Prostate gland (tissue), 2 donors: ENCODE data around the gene KRT6B. TPM values are rescaled to one million over a fixed set of nuclear protein-coding genes. Genes with fewer than 3 reads are reported as not detected.
A peak's percentile ranks its signal among the peaks of the same experiment; 100 is the strongest.
"Not testable (repeated sequence)": the region's sequence is repeated elsewhere in the genome, so short reads cannot be mapped to it uniquely, and the experiment has no call there.

Source experiments
- DNase-seq: peaks from one replicate; pipeline ENCODE4 v3.0.0-alpha.2; 2019; ENCODE audit warnings: low spot score
- H3K27ac ChIP-seq, 2 donors: fragments of 200-600 bp; sonication (generic); 2 replicates each; pipeline ENCODE4 v1.5.1; 2017 to 2019
- H3K27me3 ChIP-seq: fragments of 200-600 bp; sonication (generic); replicated peaks from 2 replicates; pipeline ENCODE4 v1.5.1; 2019; ENCODE audit not compliant: insufficient read depth
- H3K36me3 ChIP-seq, 2 donors: fragments of 200-600 bp; sonication (generic); 1 replicate in 1 of 2; 2 replicates in 1 of 2; pipeline versions ENCODE4 v1.5.1 to v1.8.1; 2017 to 2019
- H3K4me1 ChIP-seq: fragments of 200-600 bp; sonication (generic); replicated peaks from 2 replicates; pipeline ENCODE4 v1.5.1; 2019
- H3K4me3 ChIP-seq, 2 donors: fragments of 200-600 bp; sonication (generic); 2 replicates each; pipeline ENCODE4 v1.5.1; 2017 to 2019
- H3K9me3 ChIP-seq: fragments of 200-600 bp; sonication (generic); 2 replicates; pipeline ENCODE4 v1.5.1; 2017
- POLR2A ChIP-seq: fragments of 450-650 bp; IDR thresholded peaks from one replicate; pipeline ENCODE4 v1.6.1; 2016; ENCODE audit warnings: antibody characterized with exemption, mild to moderate bottlenecking
- POLR2AphosphoS5 ChIP-seq: sonication (generic); formaldehyde crosslinking; IDR thresholded peaks from one replicate; pipeline ENCODE4 v1.6.1; 2017; ENCODE audit warnings: antibody characterized with exemption
- WGBS: methylation state at CpG from one replicate; pipeline ENCODE4 v1.1.5; 2018; 5-methylcytosine and 5-hydroxymethylcytosine counted together
- intact Hi-C: fragments of 100-400 bp; cut with DNase I; formaldehyde crosslinking; loops from one replicate; pipeline ENCODE4 v1.14.2; 2022
- total RNA-seq, 2 donors: library from RNA; depleted of rRNA; stranded (reverse); fragments of >200 nt; gene quantifications; one replicate each; pipeline ENCODE4 v1.1.0, GENCODE V29; 2016
- TF ChIP-seq, protein P1 (sequence below), 4 experiments: fragments of 200-600 bp in 2 of 4; fragments of 450-650 bp in 2 of 4; sonication (generic) in 2 of 4; IDR thresholded peaks; 1 replicate in 3 of 4; 2 replicates in 1 of 4; pipeline ENCODE4 v1.5.1; 2016 to 2019; ENCODE audit warnings: antibody characterized with exemption in 4 of 4, mild to moderate bottlenecking in 2 of 4, moderate library complexity in 2 of 4

Gene KRT6B
- total RNA-seq, 2 donors from 2014 or later, result 0.40 to 0.87 TPM

DNA sequence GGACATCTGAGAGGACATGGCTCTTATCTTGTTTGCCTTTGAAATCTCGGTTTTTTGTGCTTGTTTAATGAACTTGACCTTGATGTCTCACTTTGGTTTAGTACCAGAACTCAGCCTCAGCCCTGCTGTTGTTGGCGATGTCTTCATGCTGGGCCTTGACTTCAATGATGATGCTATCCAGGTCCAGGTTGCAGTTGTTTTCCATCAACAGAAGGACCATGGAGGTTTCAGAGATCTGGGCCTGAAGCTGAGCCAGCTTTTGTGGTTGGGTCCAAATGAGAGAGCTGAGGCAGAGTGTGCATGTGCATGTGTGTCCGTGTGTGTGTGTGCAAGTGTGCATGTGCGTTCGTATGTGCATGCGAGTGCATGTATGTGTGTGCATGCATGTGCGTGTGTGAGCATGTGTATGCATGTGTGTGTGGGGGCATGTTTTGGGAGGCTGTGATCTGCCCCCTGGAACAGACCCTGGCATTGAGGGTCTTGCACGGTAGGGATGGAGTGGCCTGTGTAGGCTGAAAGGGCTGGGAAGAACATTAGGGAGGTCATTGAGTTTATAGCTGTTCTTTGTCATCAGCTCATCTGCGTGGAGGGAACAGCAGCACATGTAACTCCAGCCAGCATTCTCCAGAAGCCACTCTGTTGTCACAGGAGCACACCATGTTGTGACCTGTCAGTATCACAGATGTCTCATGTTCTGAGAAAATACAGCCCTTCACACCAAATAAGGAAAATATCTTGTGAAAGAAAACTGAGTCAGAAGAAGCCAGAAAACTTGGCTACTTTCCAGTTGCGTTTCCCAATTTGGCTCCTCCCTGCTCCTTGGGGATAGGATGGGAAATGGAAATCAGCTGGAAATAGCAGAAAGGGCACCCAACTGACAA lies 35.8 kb downstream of the KRT6B start:
- TF ChIP-seq POLR2AphosphoS5 (peak; percentile 22), POLR2A (no peak)
- no peak overlapping the region for H3K27ac ChIP-seq
- DNase-seq, result no peak

DNA sequence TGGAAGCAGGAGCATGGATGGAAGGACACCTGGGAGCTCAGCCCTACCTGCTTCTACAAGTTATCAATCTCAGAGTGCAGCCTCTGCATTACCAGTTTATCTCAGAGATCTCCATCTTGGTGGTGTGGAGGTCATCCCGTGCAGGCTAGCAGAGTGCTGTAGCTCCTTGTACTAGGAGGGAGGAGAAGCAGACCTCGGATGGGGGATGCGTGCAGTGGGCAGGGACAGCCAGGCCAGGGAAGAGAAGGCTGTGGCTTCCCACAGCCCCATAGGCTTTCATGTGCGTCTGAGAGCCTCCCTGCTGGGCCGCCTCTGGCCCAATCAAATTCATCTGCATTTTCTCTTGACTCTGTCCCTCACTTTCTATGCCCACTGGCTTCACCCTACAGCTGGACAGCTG lies 37.0 kb downstream of the KRT6B start:
- Histone ChIP-seq H3K9me3 (no peaks in the 10 kb centered on the region), H3K4me3 (no peak overlapping the region), H3K36me3 (no peaks in the 10 kb centered on the region), H3K27ac (no peak overlapping the region), H3K27me3 (no peaks in the 10 kb centered on the region), H3K4me1 (no peaks in the 10 kb centered on the region)
- intact Hi-C loops, result no loop called here
- no peak for DNase-seq
- 94% methylated on average over 5 of the region's 5 CpGs for WGBS
- TF ChIP-seq, protein P1, sequence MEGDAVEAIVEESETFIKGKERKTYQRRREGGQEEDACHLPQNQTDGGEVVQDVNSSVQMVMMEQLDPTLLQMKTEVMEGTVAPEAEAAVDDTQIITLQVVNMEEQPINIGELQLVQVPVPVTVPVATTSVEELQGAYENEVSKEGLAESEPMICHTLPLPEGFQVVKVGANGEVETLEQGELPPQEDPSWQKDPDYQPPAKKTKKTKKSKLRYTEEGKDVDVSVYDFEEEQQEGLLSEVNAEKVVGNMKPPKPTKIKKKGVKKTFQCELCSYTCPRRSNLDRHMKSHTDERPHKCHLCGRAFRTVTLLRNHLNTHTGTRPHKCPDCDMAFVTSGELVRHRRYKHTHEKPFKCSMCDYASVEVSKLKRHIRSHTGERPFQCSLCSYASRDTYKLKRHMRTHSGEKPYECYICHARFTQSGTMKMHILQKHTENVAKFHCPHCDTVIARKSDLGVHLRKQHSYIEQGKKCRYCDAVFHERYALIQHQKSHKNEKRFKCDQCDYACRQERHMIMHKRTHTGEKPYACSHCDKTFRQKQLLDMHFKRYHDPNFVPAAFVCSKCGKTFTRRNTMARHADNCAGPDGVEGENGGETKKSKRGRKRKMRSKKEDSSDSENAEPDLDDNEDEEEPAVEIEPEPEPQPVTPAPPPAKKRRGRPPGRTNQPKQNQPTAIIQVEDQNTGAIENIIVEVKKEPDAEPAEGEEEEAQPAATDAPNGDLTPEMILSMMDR (IDR thresholded peaks at IDR 0.05), result no peak
- TF ChIP-seq POLR2A, result no peak
- TF ChIP-seq POLR2AphosphoS5, result no peak

More for the DNA sequence above, 35.8 kb downstream of the KRT6B start:
- no peaks in the 10 kb centered on the region for H3K27me3 ChIP-seq
- H3K4me1 ChIP-seq, result no peaks in the 10 kb centered on the region
- H3K9me3 ChIP-seq, result no peaks in the 10 kb centered on the region
- intact Hi-C loops, result no loop called here
- no peaks in the 10 kb centered on the region for H3K36me3 ChIP-seq
- WGBS, result 60% methylated on average over 10 of the region's 10 CpGs
- no peak overlapping the region for H3K4me3 ChIP-seq

DNA sequence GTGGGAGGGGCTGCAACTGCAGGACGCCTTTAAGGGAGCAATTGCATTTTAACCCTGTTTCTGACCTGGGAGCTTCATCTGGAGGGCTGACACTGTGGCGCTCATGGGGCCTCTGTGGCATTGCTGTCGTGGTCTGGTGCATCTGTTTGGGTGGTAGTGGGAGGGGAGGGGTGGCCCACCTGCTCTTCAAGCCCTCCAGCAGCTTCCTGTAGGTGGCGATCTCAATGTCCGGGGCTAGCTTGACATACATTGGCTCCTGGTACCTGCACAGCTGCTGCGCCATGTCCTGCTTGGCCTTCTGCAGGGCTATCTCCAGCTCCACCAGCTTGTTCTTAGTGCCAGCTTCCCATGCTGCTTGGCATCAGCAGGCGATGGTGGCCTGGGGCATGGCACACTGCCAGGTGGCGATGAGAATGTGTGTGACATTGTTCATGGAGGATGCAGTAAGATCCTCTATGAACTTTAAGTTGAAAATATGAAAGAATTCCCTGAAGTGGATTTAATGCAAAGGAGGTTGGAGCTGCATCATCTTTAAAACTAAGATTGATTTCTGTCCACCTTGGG lies 38.1 kb downstream of the KRT6B start:
- intact Hi-C loops, result no loop called here
- H3K4me3 ChIP-seq, result no peak overlapping the region
- no peaks in the 10 kb centered on the region for H3K27me3 ChIP-seq
- TF ChIP-seq, protein P1 (IDR thresholded peaks at IDR 0.05), result no peak
- TF ChIP-seq POLR2A, result no peak
- TF ChIP-seq POLR2AphosphoS5, result no peak
- no peaks in the 10 kb centered on the region for H3K9me3 ChIP-seq
- WGBS, result 71% methylated on average over 8 of the region's 8 CpGs
- H3K27ac ChIP-seq, result no peak overlapping the region
- no peaks in the 10 kb centered on the region for H3K4me1 ChIP-seq
- no peaks in the 10 kb centered on the region for H3K36me3 ChIP-seq
- no peak for DNase-seq

DNA sequence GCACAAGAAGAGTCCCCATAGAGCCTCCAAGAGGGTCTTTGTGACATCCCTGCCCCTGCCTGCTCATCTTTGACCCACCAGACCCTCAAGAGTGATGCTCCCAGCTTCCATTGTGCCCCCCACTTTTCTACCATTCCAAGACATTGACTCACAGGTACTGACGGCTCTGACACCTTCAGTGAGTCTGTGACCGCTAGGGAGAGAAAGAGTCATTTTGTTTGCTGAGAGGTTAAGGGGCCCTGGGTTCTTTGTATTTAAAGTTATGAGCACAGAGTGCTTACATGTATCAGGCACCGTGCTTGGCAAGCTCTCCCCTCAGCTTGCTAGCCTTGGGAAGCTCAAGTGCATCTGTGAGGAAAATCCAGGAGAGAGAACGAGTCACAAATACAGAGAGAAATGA lies 38.7 kb downstream of the KRT6B start:
- Histone ChIP-seq H3K9me3 (no peaks in the 10 kb centered on the region), H3K4me1 (no peaks in the 10 kb centered on the region), H3K27ac (no peak overlapping the region), H3K27me3 (no peaks in the 10 kb centered on the region), H3K36me3 (no peaks in the 10 kb centered on the region), H3K4me3 (no peak overlapping the region)
- TF ChIP-seq POLR2AphosphoS5, result no peak
- no peak for TF ChIP-seq POLR2A
- TF ChIP-seq, protein P1 (IDR thresholded peaks at IDR 0.05), result no peak
- intact Hi-C loops, result no loop called here
- DNase-seq, result no peak
- 59% methylated on average over 4 of the region's 4 CpGs for WGBS

DNA sequence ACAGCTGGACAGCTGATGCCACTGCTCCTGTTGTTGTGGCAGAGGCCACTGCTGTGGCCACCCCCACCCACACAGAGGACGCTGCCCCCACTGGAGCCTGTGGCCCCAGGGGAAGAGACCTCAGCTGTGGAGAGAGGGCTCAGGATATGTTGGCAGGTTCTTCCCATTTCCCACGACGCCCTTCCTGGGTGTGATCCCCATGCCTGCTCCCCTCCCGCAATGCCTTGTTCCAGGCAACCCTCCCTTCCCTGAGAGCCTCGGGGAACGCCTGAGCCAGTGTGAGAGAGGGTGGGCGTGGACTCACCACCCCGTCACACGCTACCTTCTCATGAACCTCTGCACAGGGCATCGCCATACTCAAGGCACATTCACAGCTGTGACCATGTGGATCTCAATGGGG lies 40.1 kb downstream of the KRT6B start:
- no peak for DNase-seq
- WGBS, result 93% methylated on average over 10 of the region's 10 CpGs

DNA sequence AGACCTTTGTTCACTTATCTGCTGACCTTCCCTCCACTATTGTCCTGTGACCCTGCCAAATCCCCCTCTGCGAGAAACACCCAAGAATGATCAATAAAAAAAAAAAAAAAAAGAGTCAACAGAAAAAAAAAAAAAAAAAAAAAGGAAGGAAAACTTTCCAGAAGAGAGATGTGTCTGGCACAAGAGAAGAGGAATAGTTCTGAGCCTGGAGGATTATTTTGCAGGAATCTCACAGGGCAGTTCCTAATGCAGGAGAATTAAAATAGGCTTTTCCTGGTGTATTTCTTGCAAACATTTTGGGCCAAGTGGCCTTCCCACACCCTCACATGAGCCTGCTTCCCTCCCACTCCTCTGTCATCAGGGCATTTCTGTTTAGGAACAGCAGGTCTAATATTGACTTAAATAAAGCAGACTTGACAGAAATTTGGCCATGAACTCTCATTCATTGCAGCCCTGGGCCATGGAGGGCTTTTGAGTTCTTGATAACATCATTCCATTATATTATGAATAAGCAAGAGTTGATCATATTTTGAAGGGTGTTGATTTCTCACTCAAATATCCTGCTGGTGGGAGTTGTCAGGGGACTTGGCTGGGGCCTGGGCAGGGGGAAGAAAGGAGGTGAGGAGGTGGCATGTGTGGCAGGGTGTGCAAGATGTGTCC lies 41.2 kb downstream of the KRT6B start:
- H3K4me3 ChIP-seq, DNase-seq, H3K27ac ChIP-seq, H3K36me3 ChIP-seq, H3K4me1 ChIP-seq, H3K9me3 ChIP-seq, H3K27me3 ChIP-seq, intact Hi-C loops: not testable (repeated sequence)
- no CpG with 5 or more reads among the region's 1 CpG for WGBS

More for the DNA sequence above, 40.1 kb downstream of the KRT6B start:
- TF ChIP-seq POLR2A, result no peak
- TF ChIP-seq, protein P1 (IDR thresholded peaks at IDR 0.05), result no peak
- TF ChIP-seq POLR2AphosphoS5, result no peak
- H3K36me3 ChIP-seq, result no peaks in the 10 kb centered on the region
- H3K9me3 ChIP-seq, result no peaks in the 10 kb centered on the region
- intact Hi-C loops, result no loop called here
- no peak overlapping the region for H3K27ac ChIP-seq
- H3K27me3 ChIP-seq, result no peaks in the 10 kb centered on the region
- H3K4me3 ChIP-seq, result no peak overlapping the region
- no peaks in the 10 kb centered on the region for H3K4me1 ChIP-seq
